H9 (cell line): ENCODE data around the gene LRIT3. TPM values are rescaled to one million over a fixed set of nuclear protein-coding genes. Genes with fewer than 3 reads are reported as not detected.
"Not testable (repeated sequence)": the region's sequence is repeated elsewhere in the genome, so short reads cannot be mapped to it uniquely, and the experiment has no call there.

Experiments
- DNase-seq: peaks from one replicate; pipeline ENCODE4 v3.0.0-alpha.2; 2017
- H2AFZ ChIP-seq: one replicate; pipeline ENCODE4 v1.6.1; 2013; ENCODE audit warnings: mild to moderate bottlenecking, low read length, control low read depth, moderate library complexity
- H2AK5ac ChIP-seq: 2 replicates; pipeline ENCODE4 v1.6.1; 2013; ENCODE audit warnings: low read length, control low read depth, mixed read lengths; ENCODE audit not compliant: insufficient read length
- H2BK120ac ChIP-seq: one replicate; pipeline ENCODE4 v1.6.1; 2013; ENCODE audit warnings: low read depth, mild to moderate bottlenecking, low read length, control low read depth, inconsistent platforms; ENCODE audit not compliant: poor library complexity, severe bottlenecking
- H2BK12ac ChIP-seq: 2 replicates; pipeline ENCODE4 v1.6.1; 2013; ENCODE audit warnings: low read length, control low read depth, mixed read lengths, low read depth; ENCODE audit not compliant: insufficient read length
- H2BK15ac ChIP-seq: 2 replicates; pipeline ENCODE4 v1.6.1; 2013; ENCODE audit warnings: low read depth, low read length, control low read depth
- H2BK20ac ChIP-seq: one replicate; pipeline ENCODE4 v1.6.1; 2013; ENCODE audit warnings: low read depth, mild to moderate bottlenecking, low read length, control low read depth, inconsistent platforms; ENCODE audit not compliant: poor library complexity, severe bottlenecking
- H2BK5ac ChIP-seq: 2 replicates; pipeline ENCODE4 v1.6.1; 2013; ENCODE audit warnings: low read length, control low read depth, mixed read lengths; ENCODE audit not compliant: insufficient read length
- H3K14ac ChIP-seq: 2 replicates; pipeline ENCODE4 v1.6.1; 2013; ENCODE audit warnings: low read length, control low read depth; ENCODE audit not compliant: insufficient read depth
- H3K18ac ChIP-seq: 2 replicates; pipeline ENCODE4 v1.6.1; 2013; ENCODE audit warnings: low read depth, mild to moderate bottlenecking, mixed read lengths, low read length, control low read depth; ENCODE audit not compliant: insufficient read length
- H3K23ac ChIP-seq: 2 replicates; pipeline ENCODE4 v1.6.1; 2013; ENCODE audit warnings: low read length, control low read depth, mixed read lengths, low read depth; ENCODE audit not compliant: insufficient read length
- H3K23me2 ChIP-seq: 2 replicates; pipeline ENCODE4 v1.6.1; 2013; ENCODE audit warnings: low read depth, mild to moderate bottlenecking, mixed read lengths, low read length, control low read depth; ENCODE audit not compliant: insufficient read length, poor library complexity, severe bottlenecking
- H3K27ac ChIP-seq: 2 replicates; pipeline ENCODE4 v1.5.1; 2013; ENCODE audit warnings: low read length, control low read depth, mixed read lengths, low read depth; ENCODE audit not compliant: insufficient read length
- H3K27me3 ChIP-seq: 2 replicates; pipeline ENCODE4 v1.6.1; 2013; ENCODE audit warnings: low read length, control low read depth, inconsistent platforms; ENCODE audit not compliant: insufficient read depth
- H3K4ac ChIP-seq: 2 replicates; pipeline ENCODE4 v1.6.1; 2013; ENCODE audit warnings: low read depth, mild to moderate bottlenecking, control low read depth, inconsistent platforms, low read length, moderate library complexity
- H3K4me1 ChIP-seq: 2 replicates; pipeline ENCODE4 v1.6.1; 2013; ENCODE audit warnings: low read length, control low read depth, inconsistent platforms; ENCODE audit not compliant: insufficient read depth
- H3K4me2 ChIP-seq: 2 replicates; pipeline ENCODE4 v1.6.1; 2013; ENCODE audit warnings: low read length, control low read depth, mixed read lengths; ENCODE audit not compliant: insufficient read length, insufficient read depth
- H3K56ac ChIP-seq: 2 replicates; pipeline ENCODE4 v1.6.1; 2013; ENCODE audit warnings: low read depth, mild to moderate bottlenecking, mixed read lengths, low read length, control low read depth; ENCODE audit not compliant: insufficient read length
- H3K79me1 ChIP-seq: 2 replicates; pipeline ENCODE4 v1.6.1; 2013; ENCODE audit warnings: low read depth, mild to moderate bottlenecking, moderate library complexity, low read length, control low read depth, inconsistent platforms; ENCODE audit not compliant: insufficient read depth, poor library complexity, severe bottlenecking
- H3K79me2 ChIP-seq: 2 replicates; pipeline ENCODE4 v1.6.1; 2013; ENCODE audit warnings: low read length, control low read depth, inconsistent platforms; ENCODE audit not compliant: insufficient read depth
- H3K9ac ChIP-seq: 2 replicates; pipeline ENCODE4 v1.6.1; 2013; ENCODE audit warnings: low read length, control low read depth, mixed read lengths; ENCODE audit not compliant: insufficient read length; ENCODE audit errors: extremely low read depth
- H3K9me3 ChIP-seq: one replicate; pipeline ENCODE4 v1.6.1; 2013; ENCODE audit warnings: low read depth, low read length, inconsistent platforms; ENCODE audit not compliant: control insufficient read depth
- H3T11ph ChIP-seq: one replicate; pipeline ENCODE4 v1.6.1; 2013; ENCODE audit warnings: mild to moderate bottlenecking, low read length, control low read depth, inconsistent platforms
- H4K20me1 ChIP-seq: one replicate; pipeline ENCODE4 v1.6.1; 2013; ENCODE audit not compliant: control insufficient read depth, insufficient read length, insufficient read depth
- H4K5ac ChIP-seq: 2 replicates; pipeline ENCODE4 v1.6.1; 2013; ENCODE audit warnings: low read depth, mild to moderate bottlenecking, mixed read lengths, low read length, control low read depth; ENCODE audit not compliant: insufficient read length
- H4K8ac ChIP-seq: replicated peaks from 2 replicates; pipeline ENCODE4 v1.6.1; 2013; ENCODE audit warnings: low read length, control low read depth, mixed read lengths, low read depth; ENCODE audit not compliant: insufficient read length
- H4K91ac ChIP-seq: 2 replicates; pipeline ENCODE4 v1.6.1; 2013; ENCODE audit warnings: low read depth, mild to moderate bottlenecking, moderate library complexity, mixed read lengths, low read length, control low read depth; ENCODE audit not compliant: insufficient read length
- H3K27ac Mint-ChIP-seq, 3 experiments: 2 replicates in 2 of 3; 3 replicates in 1 of 3; pipeline ENCODE4 v1.8.0; 2020 to 2021; ENCODE audit warnings: mixed read lengths in 3 of 3, mild to moderate bottlenecking in 1 of 3, moderate library complexity in 1 of 3
- H3K27me3 Mint-ChIP-seq: 2 replicates; pipeline ENCODE4 v1.8.0; 2021; ENCODE audit warnings: low read depth, mild to moderate bottlenecking, moderate library complexity, mixed read lengths
- H3K36me3 Mint-ChIP-seq, 3 experiments: 2 replicates in 2 of 3; 3 replicates in 1 of 3; pipeline ENCODE4 v1.8.0; 2020 to 2021; ENCODE audit warnings: low read depth in 3 of 3, mixed read lengths in 3 of 3; ENCODE audit not compliant: insufficient read depth in 1 of 3
- H3K4me1 Mint-ChIP-seq, 2 experiments: 2 replicates each; pipeline ENCODE4 v1.8.0; 2020; ENCODE audit warnings: mixed read lengths in 2 of 2
- H3K4me3 Mint-ChIP-seq, 2 experiments: 2 replicates in 1 of 2; 3 replicates in 1 of 2; pipeline ENCODE4 v1.8.0; 2020 to 2021; ENCODE audit warnings: mild to moderate bottlenecking in 2 of 2, mixed read lengths in 2 of 2, moderate library complexity in 1 of 2
- H3K9me3 Mint-ChIP-seq, 2 experiments: 2 replicates in 1 of 2; 3 replicates in 1 of 2; pipeline ENCODE4 v1.8.0; 2020; ENCODE audit warnings: mild to moderate bottlenecking in 2 of 2, mixed read lengths in 2 of 2, moderate library complexity in 1 of 2
- WGBS: extraction: QIAGEN DNeasy Blood & Tissue Kit; methylation state at CpG from one replicate; pipeline ENCODE4 v1.1.7; 2013; ENCODE audit warnings: missing lambda C conversion rate, low lambda C conversion rate, mixed read lengths; ENCODE audit not compliant: insufficient read length; ENCODE audit errors: extremely low coverage; 5-methylcytosine and 5-hydroxymethylcytosine counted together
- total RNA-seq: library from RNA; stranded (reverse); gene quantifications from 2 replicates; pipeline ENCODE4 v1.2.1, GENCODE V29; 2021
- TF ChIP-seq, protein P1 (sequence below): fragments of 200-600 bp; sonication (generic); conservative IDR thresholded peaks from 3 replicates; pipeline ENCODE4 v1.8.0; 2021; ENCODE audit warnings: antibody characterized with exemption, mild to moderate bottlenecking

Gene LRIT3
- total RNA-seq, 1 experiment from 2014 or later: 0.07 TPM

DNA sequence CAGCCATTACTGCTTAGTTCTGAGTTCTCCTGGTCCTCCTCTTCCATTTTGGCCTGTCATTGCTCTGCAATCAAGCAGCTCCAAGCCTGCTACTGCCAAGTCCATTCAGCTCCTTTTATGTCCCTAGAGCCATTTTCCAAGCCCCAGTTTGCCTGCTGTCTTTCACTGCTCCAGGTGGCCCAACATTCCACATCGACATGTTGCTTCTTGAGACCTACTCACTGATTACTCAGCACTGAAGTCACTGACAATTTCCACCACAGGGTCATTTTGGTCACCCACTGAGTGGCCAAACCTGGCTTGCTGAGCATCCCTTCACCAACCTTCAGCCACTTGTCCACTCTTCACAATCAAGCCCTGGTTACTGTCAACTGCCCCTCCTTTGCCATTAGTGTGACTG, 27.2 kb downstream of the LRIT3 start:
- Histone ChIP-seq H3K27ac (no peak overlapping the region), H2BK20ac (no peak overlapping the region), H3K4ac (no peak overlapping the region), H3K9ac (no peak overlapping the region), H3K56ac (no peak overlapping the region), H2AFZ (no peak overlapping the region), H3K27me3 (no peaks in the 10 kb centered on the region), H3K79me1 (no peaks in the 10 kb centered on the region), H4K8ac (peak overlapping the region; percentile 7), H4K91ac (no peak overlapping the region), H3K14ac (no peak overlapping the region), H4K5ac (no peak overlapping the region), H3K4me2 (no peak overlapping the region), H3K23me2 (peaks cover 3% of the 10 kb centered on the region), H4K20me1 (no peaks in the 10 kb centered on the region), H2AK5ac (no peak overlapping the region), H3K23ac (no peak overlapping the region), H2BK120ac (no peak overlapping the region), H2BK5ac (no peak overlapping the region), H3K4me1 (no peaks in the 10 kb centered on the region), H3K79me2 (no peaks in the 10 kb centered on the region), H2BK12ac (no peak overlapping the region), H2BK15ac (no peak overlapping the region), H3K9me3 (no peaks in the 10 kb centered on the region), H3T11ph (no peak overlapping the region), H3K18ac (no peak overlapping the region)
- no peak for DNase-seq
- TF ChIP-seq, protein P1, sequence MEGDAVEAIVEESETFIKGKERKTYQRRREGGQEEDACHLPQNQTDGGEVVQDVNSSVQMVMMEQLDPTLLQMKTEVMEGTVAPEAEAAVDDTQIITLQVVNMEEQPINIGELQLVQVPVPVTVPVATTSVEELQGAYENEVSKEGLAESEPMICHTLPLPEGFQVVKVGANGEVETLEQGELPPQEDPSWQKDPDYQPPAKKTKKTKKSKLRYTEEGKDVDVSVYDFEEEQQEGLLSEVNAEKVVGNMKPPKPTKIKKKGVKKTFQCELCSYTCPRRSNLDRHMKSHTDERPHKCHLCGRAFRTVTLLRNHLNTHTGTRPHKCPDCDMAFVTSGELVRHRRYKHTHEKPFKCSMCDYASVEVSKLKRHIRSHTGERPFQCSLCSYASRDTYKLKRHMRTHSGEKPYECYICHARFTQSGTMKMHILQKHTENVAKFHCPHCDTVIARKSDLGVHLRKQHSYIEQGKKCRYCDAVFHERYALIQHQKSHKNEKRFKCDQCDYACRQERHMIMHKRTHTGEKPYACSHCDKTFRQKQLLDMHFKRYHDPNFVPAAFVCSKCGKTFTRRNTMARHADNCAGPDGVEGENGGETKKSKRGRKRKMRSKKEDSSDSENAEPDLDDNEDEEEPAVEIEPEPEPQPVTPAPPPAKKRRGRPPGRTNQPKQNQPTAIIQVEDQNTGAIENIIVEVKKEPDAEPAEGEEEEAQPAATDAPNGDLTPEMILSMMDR: no peak
- no peaks in the 10 kb centered on the region for H3K27me3 Mint-ChIP-seq
- H3K36me3 Mint-ChIP-seq: peaks cover 0 to 5% (median 0%) of the 10 kb centered on the region in 3 experiments; a peak in 2 of 7 replicates
- WGBS: no CpG with 5 or more reads among the region's 1 CpG
- H3K4me1 Mint-ChIP-seq: no peaks in the 10 kb centered on the region
- no peak overlapping the region for H3K27ac Mint-ChIP-seq
- no peak overlapping the region for H3K4me3 Mint-ChIP-seq
- H3K9me3 Mint-ChIP-seq: peaks cover 0 to 3% of the 10 kb centered on the region in 2 experiments; a peak in 2 of 5 replicates

DNA sequence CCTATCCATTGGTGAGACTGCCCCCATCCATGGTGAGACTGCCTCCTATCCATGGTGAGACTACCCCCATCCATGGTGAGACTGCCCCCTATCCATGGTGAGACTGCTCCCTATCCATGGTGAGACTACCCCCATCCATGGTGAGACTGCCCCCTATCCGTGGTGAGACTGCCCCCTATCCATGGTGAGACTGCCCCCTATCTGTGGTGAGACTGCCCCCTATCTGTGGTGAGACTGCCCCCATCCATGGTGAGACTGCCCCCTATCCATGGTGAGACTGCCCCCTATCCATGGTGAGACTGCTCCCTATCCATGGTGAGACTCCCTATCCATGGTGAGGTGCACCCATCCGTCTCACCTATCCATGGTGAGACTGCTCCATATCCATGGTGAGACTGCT, 27.6 kb downstream of the LRIT3 start:
- not testable (repeated sequence) for H3K4me1 ChIP-seq, H3K4me3 Mint-ChIP-seq, DNase-seq, H3K18ac ChIP-seq, H3K4me2 ChIP-seq, H3K27ac Mint-ChIP-seq, H3K36me3 Mint-ChIP-seq, H2AK5ac ChIP-seq, H4K20me1 ChIP-seq, H4K5ac ChIP-seq, H2BK20ac ChIP-seq, H3K9me3 ChIP-seq, H3K56ac ChIP-seq, H2BK12ac ChIP-seq, H2BK5ac ChIP-seq, H3T11ph ChIP-seq, H2BK120ac ChIP-seq, H3K4me1 Mint-ChIP-seq, H3K23me2 ChIP-seq, H3K27ac ChIP-seq, H3K23ac ChIP-seq, H3K9ac ChIP-seq, H4K8ac ChIP-seq, H3K14ac ChIP-seq, H3K9me3 Mint-ChIP-seq, H3K4ac ChIP-seq, H3K27me3 ChIP-seq, H3K79me1 ChIP-seq, H3K79me2 ChIP-seq, H4K91ac ChIP-seq, H2BK15ac ChIP-seq, H2AFZ ChIP-seq, H3K27me3 Mint-ChIP-seq
- WGBS: no CpG with 5 or more reads among the region's 2 CpGs
